ENCODE results near the gene C3orf49. TPM values are rescaled to one million over a fixed set of nuclear protein-coding genes. Genes with fewer than 3 reads are reported as not detected.

C3orf49 gene
- total RNA-seq, 4 donors from 2014 or later: not detected

- in situ Hi-C loops (cut with MboI; ENCODE audit: low pct_ligation_motif_present in 1 of 4, low pct_unique_long_range_greater_than_20kb in 1 of 4, low sequenced_read_pairs in 3 of 4) (no loop called here), intact Hi-C loops (cut with DNase I; ENCODE audit: low total_unique reads) (no loop called here)
- Histone ChIP-seq H3K27ac (no peak overlapping the region), H3K27me3 (no peaks in the 10 kb centered on the region), H3K9me3 (no peaks in the 10 kb centered on the region), H3K4me3 (no peak overlapping the region), H3K36me3 (no peaks in the 10 kb centered on the region), H3K4me1 (peaks cover 7 to 49% (median 33%) of the 10 kb centered on the region in 4 donors)
- TF ChIP-seq POLR2A (IDR thresholded peaks at IDR 0.05) (no peak), EP300 (IDR thresholded peaks at IDR 0.05; ENCODE audit: low read depth) (no peak), POLR2AphosphoS5 (IDR thresholded peaks at IDR 0.05) (no peak), CTCF (IDR thresholded peaks at IDR 0.05) (no peak)
- WGBS, 2 donors (ENCODE audit: low coverage in 1 of 2): 55 to 81% methylated on average over 2 to 3 of the region's 3 CpGs
- no peak for DNase-seq
Measured at GRCh38 chr3:63877737-63878393, 58.8 kb downstream of the C3orf49 start.

GRCh38 chr3:63878394-63879060 is 59.4 kb downstream of the C3orf49 start:
- H3K27ac ChIP-seq: no peak overlapping the region
- no peak for DNase-seq
- no peaks in the 10 kb centered on the region for H3K9me3 ChIP-seq
- no peak overlapping the region for H3K4me3 ChIP-seq
- in situ Hi-C loops (cut with MboI; ENCODE audit: low pct_ligation_motif_present in 1 of 4, low pct_unique_long_range_greater_than_20kb in 1 of 4, low sequenced_read_pairs in 3 of 4): no loop called here
- TF ChIP-seq EP300 (IDR thresholded peaks at IDR 0.05; ENCODE audit: low read depth) (no peak), POLR2AphosphoS5 (IDR thresholded peaks at IDR 0.05) (no peak), CTCF (IDR thresholded peaks at IDR 0.05) (no peak), POLR2A (IDR thresholded peaks at IDR 0.05) (no peak)
- H3K36me3 ChIP-seq: no peaks in the 10 kb centered on the region
- H3K27me3 ChIP-seq: no peaks in the 10 kb centered on the region
- intact Hi-C loops (cut with DNase I; ENCODE audit: low total_unique reads): no loop called here
- 40 to 65% methylated on average over 2 of the region's 2 CpGs for WGBS, 2 donors (ENCODE audit: low coverage in 1 of 2)
- peaks cover 7 to 49% (median 33%) of the 10 kb centered on the region in 4 donors for H3K4me1 ChIP-seq

- TF ChIP-seq POLR2A (IDR thresholded peaks at IDR 0.05) (no peak), CTCF (IDR thresholded peaks at IDR 0.05) (no peak), EP300 (IDR thresholded peaks at IDR 0.05; ENCODE audit: low read depth) (no peak), POLR2AphosphoS5 (IDR thresholded peaks at IDR 0.05) (no peak)
- Histone ChIP-seq H3K4me3 (no peak overlapping the region), H3K4me1 (peaks cover 3 to 43% (median 31%) of the 10 kb centered on the region in 4 donors), H3K27me3 (no peaks in the 10 kb centered on the region), H3K9me3 (no peaks in the 10 kb centered on the region), H3K36me3 (no peaks in the 10 kb centered on the region), H3K27ac (peak overlapping the region in 1 of 4 donors; percentile 13)
- intact Hi-C loops (cut with DNase I; ENCODE audit: low total_unique reads) (no loop called here), in situ Hi-C loops (cut with MboI; ENCODE audit: low pct_ligation_motif_present in 1 of 4, low pct_unique_long_range_greater_than_20kb in 1 of 4, low sequenced_read_pairs in 3 of 4) (no loop called here)
- no peak for DNase-seq
- WGBS, 2 donors (ENCODE audit: low coverage in 1 of 2): 51 to 52% methylated on average over 5 of the region's 5 CpGs
Measured at GRCh38 chr3:63880653-63881052, 61.6 kb downstream of the C3orf49 start.

- H3K4me3 ChIP-seq: no peak overlapping the region
- H3K36me3 ChIP-seq: no peaks in the 10 kb centered on the region
- WGBS, 2 donors (ENCODE audit: low coverage in 1 of 2): 54 to 76% methylated on average over 2 to 3 of the region's 3 CpGs
- no peaks in the 10 kb centered on the region for H3K9me3 ChIP-seq
- intact Hi-C loops (cut with DNase I; ENCODE audit: low total_unique reads): no loop called here
- no peaks in the 10 kb centered on the region for H3K27me3 ChIP-seq
- TF ChIP-seq CTCF (IDR thresholded peaks at IDR 0.05): no peak
- TF ChIP-seq POLR2A (IDR thresholded peaks at IDR 0.05): no peak
- no peak for TF ChIP-seq EP300 (IDR thresholded peaks at IDR 0.05; ENCODE audit: low read depth)
- TF ChIP-seq POLR2AphosphoS5 (IDR thresholded peaks at IDR 0.05): no peak
- peaks cover 0 to 5% (median 0%) of the 10 kb centered on the region in 4 donors for H3K4me1 ChIP-seq
- H3K27ac ChIP-seq: no peak overlapping the region
- in situ Hi-C loops (cut with MboI; ENCODE audit: low pct_ligation_motif_present in 1 of 4, low pct_unique_long_range_greater_than_20kb in 1 of 4, low sequenced_read_pairs in 3 of 4): no loop called here
- no peak for DNase-seq
Measured at GRCh38 chr3:63886858-63887257, 67.8 kb downstream of the C3orf49 start.

Measured in transverse colon (tissue), 4 donors.